Neural cell (in vitro differentiated cells): ENCODE data around the gene PAFAH2. TPM values are rescaled to one million over a fixed set of nuclear protein-coding genes. Genes with fewer than 3 reads are reported as not detected.

Source experiments
- H2AFZ ChIP-seq: fragments of 200-600, 300-800 bp; sonication (generic), shearing (Covaris generic); 2 replicates; pipeline ENCODE4 v1.6.0; 2014; ENCODE audit warnings: low read depth, mild to moderate bottlenecking, antibody characterized with exemption, low read length, moderate library complexity
- H3F3A ChIP-seq: fragments of 200-600 bp; shearing (Covaris generic); 2 replicates; pipeline ENCODE4 v1.6.1; 2016; ENCODE audit warnings: mild to moderate bottlenecking, moderate library complexity, mixed read lengths, antibody characterized with exemption, low read length; ENCODE audit not compliant: insufficient read depth, poor library complexity, severe bottlenecking
- H3K27ac ChIP-seq: fragments of 200-600, 300-800 bp; sonication (generic), shearing (Covaris generic); 2 replicates; pipeline ENCODE4 v1.5.1; 2014; ENCODE audit warnings: mild to moderate bottlenecking, low read length, moderate library complexity
- H3K27me3 ChIP-seq: fragments of 300-800, 200-600 bp; sonication (generic), shearing (Covaris generic); 2 replicates; pipeline ENCODE4 v1.6.0; 2014; ENCODE audit warnings: mild to moderate bottlenecking, low read depth, low read length, moderate library complexity; ENCODE audit not compliant: insufficient read depth
- H3K36me3 ChIP-seq: fragments of 300-800, 200-600 bp; sonication (generic), shearing (Covaris generic); 2 replicates; pipeline ENCODE4 v1.5.1; 2014; ENCODE audit warnings: mild to moderate bottlenecking, antibody characterized with exemption, low read length, moderate library complexity; ENCODE audit not compliant: insufficient read depth
- H3K4me2 ChIP-seq: fragments of 300-800, 200-600 bp; sonication (generic), shearing (Covaris generic); 2 replicates; pipeline ENCODE4 v1.6.0; 2014; ENCODE audit warnings: mild to moderate bottlenecking, low read length
- H3K4me3 ChIP-seq: fragments of 300-800, 200-600 bp; sonication (generic), shearing (Covaris generic); 2 replicates; pipeline ENCODE4 v1.5.1; 2014; ENCODE audit warnings: mild to moderate bottlenecking, low read length, moderate library complexity
- H3K79me2 ChIP-seq: fragments of 200-600 bp; shearing (Covaris generic); replicated peaks from 2 replicates; pipeline ENCODE4 v1.6.0; 2014; ENCODE audit warnings: mild to moderate bottlenecking, low read length, moderate library complexity; ENCODE audit not compliant: insufficient read depth
- H3K9ac ChIP-seq: fragments of 300-800, 200-600 bp; sonication (generic), shearing (Covaris generic); 2 replicates; pipeline ENCODE4 v1.6.1; 2016; ENCODE audit warnings: mild to moderate bottlenecking, low read length, mixed read lengths
- H3K9me2 ChIP-seq: fragments of 200-600 bp; shearing (Covaris generic); 2 replicates; pipeline ENCODE4 v1.6.1; 2016; ENCODE audit warnings: mild to moderate bottlenecking, low read length, mixed read lengths; ENCODE audit not compliant: insufficient read depth
- H3K9me3 ChIP-seq: fragments of 200-600, 300-800 bp; sonication (generic), shearing (Covaris generic); 2 replicates; pipeline ENCODE4 v1.6.1; 2016; ENCODE audit warnings: mild to moderate bottlenecking, mixed run types, low read length, moderate library complexity, mixed read lengths
- H4K20me1 ChIP-seq: fragments of 200-600 bp; shearing (Covaris generic); 2 replicates; pipeline ENCODE4 v1.6.1; 2016; ENCODE audit warnings: mild to moderate bottlenecking, mixed run types; ENCODE audit not compliant: insufficient read depth
- CTCF ChIP-seq: fragments of 450-650 bp; IDR thresholded peaks from 2 replicates; pipeline ENCODE4 v1.5.1; 2014; ENCODE audit warnings: antibody characterized with exemption, mild to moderate bottlenecking, moderate library complexity; ENCODE audit not compliant: poor library complexity, severe bottlenecking
- EP300 ChIP-seq: fragments of 450-650 bp; conservative IDR thresholded peaks from 2 replicates; pipeline ENCODE4 v1.6.1; 2014; ENCODE audit warnings: antibody characterized with exemption, mild to moderate bottlenecking, moderate library complexity; ENCODE audit not compliant: poor library complexity, severe bottlenecking
- EZH2 ChIP-seq: fragments of 200-600, 300-800 bp; shearing (Covaris generic), sonication (generic); IDR thresholded peaks from 2 replicates; pipeline ENCODE4 v1.6.1; 2014; ENCODE audit warnings: antibody characterized with exemption, low read length, borderline replicate concordance, mild to moderate bottlenecking; ENCODE audit not compliant: insufficient read depth, poor library complexity, severe bottlenecking
- MXI1 ChIP-seq: fragments of 450-650 bp; conservative IDR thresholded peaks from 2 replicates; pipeline ENCODE4 v1.6.1; 2014; ENCODE audit warnings: antibody characterized with exemption, mild to moderate bottlenecking; ENCODE audit not compliant: poor library complexity, severe bottlenecking
- POLR2AphosphoS5 ChIP-seq: IDR thresholded peaks from 2 replicates; pipeline ENCODE4 v1.6.1; 2012
- RAD21 ChIP-seq: fragments of 450-650 bp; conservative IDR thresholded peaks from 2 replicates; pipeline ENCODE4 v1.6.1; 2014; ENCODE audit warnings: antibody characterized with exemption, mild to moderate bottlenecking, moderate library complexity
- REST ChIP-seq: IDR thresholded peaks from 2 replicates; pipeline ENCODE4 v1.6.1; 2012; ENCODE audit warnings: borderline replicate concordance
- SMC3 ChIP-seq: fragments of 450-650 bp; conservative IDR thresholded peaks from 2 replicates; pipeline ENCODE4 v1.6.1; 2014; ENCODE audit warnings: antibody characterized with exemption, mild to moderate bottlenecking, moderate library complexity; ENCODE audit not compliant: poor library complexity
- TAF1 ChIP-seq: IDR thresholded peaks from 2 replicates; pipeline ENCODE4 v1.6.1; 2012; ENCODE audit warnings: low read depth
- polyA plus RNA-seq: library from polyadenylated mRNA; depleted of rRNA; stranded (reverse); fragments of >200 nt; gene quantifications from 2 replicates; pipeline ENCODE4 v1.2.3, GENCODE V29; 2014

The PAFAH2 gene
- polyA plus RNA-seq, 1 donor from 2014 or later: 7.9 TPM

GRCh38 chr1:25952841-25953401 is 44.9 kb downstream of the PAFAH2 start:
- no peaks in the 10 kb centered on the region for H3K9me3 ChIP-seq
- no peak overlapping the region for H3K4me2 ChIP-seq
- no peak overlapping the region for H3K27ac ChIP-seq
- no peaks in the 10 kb centered on the region for H3F3A ChIP-seq
- H2AFZ ChIP-seq: no peak overlapping the region
- no peaks in the 10 kb centered on the region for H4K20me1 ChIP-seq
- no peaks in the 10 kb centered on the region for H3K9me2 ChIP-seq
- no peaks in the 10 kb centered on the region for H3K36me3 ChIP-seq
- H3K9ac ChIP-seq: no peak overlapping the region
- H3K79me2 ChIP-seq: no peaks in the 10 kb centered on the region
- TF ChIP-seq EZH2 (no peak), TAF1 (no peak), EP300 (no peak), RAD21 (no peak), MXI1 (no peak), SMC3 (no peak), REST (no peak), CTCF (no peak), POLR2AphosphoS5 (no peak)
- no peaks in the 10 kb centered on the region for H3K27me3 ChIP-seq
- H3K4me3 ChIP-seq: no peak overlapping the region

GRCh38 chr1:25948641-25949040 is 49.2 kb downstream of the PAFAH2 start:
- H4K20me1 ChIP-seq: no peaks in the 10 kb centered on the region
- H3K4me2 ChIP-seq: no peak overlapping the region
- H3F3A ChIP-seq: no peaks in the 10 kb centered on the region
- H3K9me2 ChIP-seq: no peaks in the 10 kb centered on the region
- H2AFZ ChIP-seq: no peak overlapping the region
- H3K4me3 ChIP-seq: no peak overlapping the region
- TF ChIP-seq MXI1 (no peak), POLR2AphosphoS5 (no peak), TAF1 (no peak), SMC3 (no peak), REST (no peak), RAD21 (no peak), CTCF (no peak), EZH2 (no peak)
- no peaks in the 10 kb centered on the region for H3K9me3 ChIP-seq
- no peaks in the 10 kb centered on the region for H3K36me3 ChIP-seq
- no peak overlapping the region for H3K9ac ChIP-seq
- H3K79me2 ChIP-seq: no peaks in the 10 kb centered on the region
- H3K27me3 ChIP-seq: no peaks in the 10 kb centered on the region
- H3K27ac ChIP-seq: no peak overlapping the region
